Measurements from ENCODE around the gene COL7A1.

DNA sequence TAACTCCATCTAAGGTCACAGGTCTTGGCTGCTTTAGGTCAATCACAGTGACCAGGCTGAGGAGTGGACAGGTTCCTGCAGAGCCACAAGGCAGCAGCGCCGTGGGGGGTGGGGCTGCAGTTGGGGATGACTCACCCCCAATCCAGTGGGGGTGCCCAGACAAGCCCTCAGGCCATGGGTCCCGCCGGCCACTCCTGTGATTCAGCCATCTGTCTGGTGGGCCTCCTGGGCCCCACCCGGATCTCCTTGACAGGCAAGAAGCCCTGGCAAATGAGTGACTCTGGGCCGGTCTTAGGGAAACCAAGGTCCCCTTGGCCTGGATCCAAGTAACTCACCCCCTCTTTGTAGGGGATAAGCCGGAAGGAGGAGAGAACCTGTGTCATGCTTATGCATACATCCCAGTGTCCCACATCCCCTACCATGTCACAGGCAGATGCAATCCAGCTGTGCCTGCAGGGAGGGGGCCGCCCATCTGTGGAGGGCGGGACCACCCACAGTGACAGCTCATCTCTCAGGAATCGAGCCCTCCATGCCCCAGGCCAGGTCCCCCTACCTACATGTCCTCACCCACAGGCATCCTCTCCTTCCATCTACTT, 495 bp upstream of the COL7A1 start:
- TF ChIP-seq, protein P1, sequence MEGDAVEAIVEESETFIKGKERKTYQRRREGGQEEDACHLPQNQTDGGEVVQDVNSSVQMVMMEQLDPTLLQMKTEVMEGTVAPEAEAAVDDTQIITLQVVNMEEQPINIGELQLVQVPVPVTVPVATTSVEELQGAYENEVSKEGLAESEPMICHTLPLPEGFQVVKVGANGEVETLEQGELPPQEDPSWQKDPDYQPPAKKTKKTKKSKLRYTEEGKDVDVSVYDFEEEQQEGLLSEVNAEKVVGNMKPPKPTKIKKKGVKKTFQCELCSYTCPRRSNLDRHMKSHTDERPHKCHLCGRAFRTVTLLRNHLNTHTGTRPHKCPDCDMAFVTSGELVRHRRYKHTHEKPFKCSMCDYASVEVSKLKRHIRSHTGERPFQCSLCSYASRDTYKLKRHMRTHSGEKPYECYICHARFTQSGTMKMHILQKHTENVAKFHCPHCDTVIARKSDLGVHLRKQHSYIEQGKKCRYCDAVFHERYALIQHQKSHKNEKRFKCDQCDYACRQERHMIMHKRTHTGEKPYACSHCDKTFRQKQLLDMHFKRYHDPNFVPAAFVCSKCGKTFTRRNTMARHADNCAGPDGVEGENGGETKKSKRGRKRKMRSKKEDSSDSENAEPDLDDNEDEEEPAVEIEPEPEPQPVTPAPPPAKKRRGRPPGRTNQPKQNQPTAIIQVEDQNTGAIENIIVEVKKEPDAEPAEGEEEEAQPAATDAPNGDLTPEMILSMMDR (conservative IDR thresholded peaks at IDR 0.05 in 1 of 2, IDR thresholded peaks at IDR 0.05 in 1 of 2; ENCODE audit: extremely low read depth in 1 of 2, insufficient read depth in 1 of 2, low read depth in 1 of 2, low read length in 2 of 2) = no peak
- TF ChIP-seq EZH2 (IDR thresholded peaks at IDR 0.05; ENCODE audit: borderline replicate concordance, low read length) = no peak

All from mammary epithelial cell (primary cell).